GM10847 (cell line): Measurements from ENCODE around the gene CETN2.

Experiments
- POLR2A ChIP-seq: IDR thresholded peaks from 2 replicates; pipeline ENCODE4 v1.6.1; 2011; ENCODE audit not compliant: insufficient read length; ENCODE audit errors: extremely low read depth

Gene CETN2

DNA sequence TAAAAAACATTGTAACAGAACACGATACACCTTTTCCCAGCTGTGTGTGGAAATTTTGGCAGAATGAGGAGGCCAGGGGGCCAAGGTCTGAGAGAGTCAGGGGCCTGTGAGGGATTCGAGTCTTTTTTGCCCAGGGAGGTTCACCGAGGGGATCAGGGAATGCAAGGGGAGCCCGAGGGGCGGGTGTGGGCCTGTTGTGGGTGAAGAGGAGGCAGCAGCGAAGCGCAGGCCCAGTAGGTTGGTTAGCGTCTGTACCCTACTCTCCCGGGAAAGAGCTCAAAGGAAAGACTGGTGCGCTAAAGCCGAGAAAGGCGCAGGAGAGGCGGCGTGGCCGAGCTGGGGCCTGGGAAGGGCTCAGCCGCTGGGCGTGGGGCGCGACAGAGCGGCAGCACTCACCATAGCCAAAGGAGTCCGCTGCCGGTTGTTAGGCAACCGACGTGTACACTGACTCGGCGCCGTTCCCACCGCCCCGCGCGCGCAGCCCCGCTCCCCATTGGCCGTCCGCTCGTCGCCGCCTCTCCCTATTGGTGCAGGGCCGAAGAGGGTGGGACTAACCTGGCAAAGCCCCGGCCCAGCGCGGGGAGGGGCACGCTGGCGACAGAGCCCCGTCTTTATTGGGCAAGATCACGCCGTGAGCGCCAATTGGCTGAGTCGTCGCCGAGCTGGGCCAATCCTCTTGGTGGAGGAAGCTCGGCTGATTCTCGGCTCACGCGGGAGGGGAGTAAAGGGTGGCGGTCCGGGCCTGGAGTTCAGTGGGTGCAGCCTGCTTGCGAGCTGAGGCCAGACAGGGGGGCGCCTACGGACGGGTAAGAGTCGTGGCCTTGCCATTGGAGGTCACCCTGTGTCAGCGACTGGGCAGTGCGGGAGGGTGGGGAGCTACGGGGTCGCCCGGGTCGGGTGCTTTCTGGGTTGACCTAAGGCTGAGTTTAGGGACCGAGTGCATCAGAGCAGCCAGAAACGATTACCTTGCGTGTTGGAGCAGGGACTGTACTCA lies at the start of gene CETN2, which contains the start of gene NSDHL:
CETN2 (minus strand) TSS at position 446 of the 994 bp plus-strand sequence; CDS start at position 399, 47 bp downstream.
NSDHL (plus strand) TSS at position 752 of the 994 bp plus-strand sequence. CDS start 15,262 bp downstream, outside the sequence.
- peak; percentile 46 for TF ChIP-seq POLR2A

GRCh38 chrX:152878976-152879755 lies 48.6 kb upstream of the CETN2 start:
- no peak for TF ChIP-seq POLR2A

- TF ChIP-seq POLR2A = no peak
These were observed 46.6 kb upstream of the CETN2 start for GRCh38 chrX:152876931-152877840.

DNA sequence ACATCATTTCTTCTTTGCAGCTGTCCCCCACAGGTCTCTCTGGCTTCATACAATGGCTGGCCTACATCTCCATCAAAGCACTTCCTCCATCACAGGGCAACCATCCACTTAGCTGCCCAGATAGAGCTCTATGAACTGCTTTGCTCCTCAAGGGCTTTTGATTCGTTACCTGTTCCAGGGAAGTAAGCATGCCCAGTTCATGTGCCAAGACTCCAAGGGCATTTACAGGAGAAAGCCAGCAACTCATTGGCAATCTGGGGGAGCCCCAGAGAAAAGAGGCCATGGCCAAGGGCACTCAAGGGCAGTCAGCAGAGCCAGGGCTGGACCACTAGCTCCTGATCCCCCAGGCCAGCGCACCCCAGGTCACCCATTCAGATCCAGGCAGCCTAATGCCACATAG lies 42.8 kb upstream of the CETN2 start:
- TF ChIP-seq POLR2A = no peak

DNA sequence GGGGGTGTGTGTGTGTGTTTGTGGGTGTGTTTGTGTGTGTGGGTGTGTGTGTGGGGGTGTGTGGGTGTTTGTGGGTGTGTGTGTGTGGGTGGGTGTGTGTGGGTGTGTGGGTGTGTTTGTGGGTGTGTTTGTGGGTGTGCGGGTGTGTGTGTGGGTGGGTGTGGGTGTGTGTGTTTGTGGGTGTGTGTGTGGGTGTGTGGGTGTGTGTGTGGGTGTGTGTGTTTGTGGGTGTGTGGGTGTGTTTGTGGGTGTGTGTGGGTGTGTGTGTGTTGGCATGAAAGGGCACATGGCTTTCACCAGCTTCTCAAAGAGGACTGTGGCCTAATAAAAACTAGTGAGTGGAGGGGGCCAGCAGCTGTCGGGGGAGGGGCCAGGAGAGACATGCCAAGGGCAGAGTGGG lies 42.0 kb upstream of the CETN2 start:
- TF ChIP-seq POLR2A = no peak

DNA sequence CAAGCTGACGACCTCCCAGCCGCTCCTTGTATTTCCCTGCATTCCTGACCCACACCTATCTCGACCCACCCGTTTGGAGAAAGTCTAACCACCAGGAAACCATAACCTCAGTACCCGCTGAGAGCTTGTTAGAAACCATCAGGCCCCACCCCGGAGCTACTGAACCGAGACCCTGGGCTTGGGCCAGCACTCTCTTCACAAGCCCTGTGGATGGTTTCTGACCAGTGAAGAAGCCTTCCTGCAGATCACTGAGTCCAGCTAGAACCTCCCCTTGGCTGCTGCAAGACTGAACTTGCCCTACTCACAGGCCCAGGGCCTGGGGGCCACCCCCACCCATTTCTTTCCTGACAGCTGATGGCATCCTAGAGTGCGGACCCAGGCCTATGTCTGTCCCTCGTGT lies 40.7 kb upstream of the CETN2 start:
- TF ChIP-seq POLR2A = no peak

DNA sequence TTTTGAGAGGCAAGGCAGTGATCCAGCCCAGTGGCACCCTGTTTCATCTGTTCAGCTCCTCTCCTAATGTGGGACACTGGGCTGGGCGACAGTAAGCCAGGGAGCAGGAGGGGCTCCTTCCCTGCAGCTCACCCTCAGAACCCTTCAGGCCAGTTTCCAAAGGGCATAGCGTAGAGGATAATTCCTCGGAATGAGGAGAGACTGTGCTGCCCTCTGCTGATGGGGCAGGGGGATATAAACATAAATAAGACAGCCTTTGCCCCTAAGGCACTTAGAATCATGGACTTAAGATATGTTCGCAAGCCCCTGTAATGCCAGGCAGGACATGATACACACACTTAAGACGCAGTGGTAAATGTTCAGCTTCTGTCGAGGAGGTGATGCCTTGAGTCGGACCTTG lies 39.4 kb upstream of the CETN2 start:
- no peak for TF ChIP-seq POLR2A

- TF ChIP-seq POLR2A = no peak
These were observed 35.8 kb upstream of the CETN2 start for GRCh38 chrX:152866386-152866785.

DNA sequence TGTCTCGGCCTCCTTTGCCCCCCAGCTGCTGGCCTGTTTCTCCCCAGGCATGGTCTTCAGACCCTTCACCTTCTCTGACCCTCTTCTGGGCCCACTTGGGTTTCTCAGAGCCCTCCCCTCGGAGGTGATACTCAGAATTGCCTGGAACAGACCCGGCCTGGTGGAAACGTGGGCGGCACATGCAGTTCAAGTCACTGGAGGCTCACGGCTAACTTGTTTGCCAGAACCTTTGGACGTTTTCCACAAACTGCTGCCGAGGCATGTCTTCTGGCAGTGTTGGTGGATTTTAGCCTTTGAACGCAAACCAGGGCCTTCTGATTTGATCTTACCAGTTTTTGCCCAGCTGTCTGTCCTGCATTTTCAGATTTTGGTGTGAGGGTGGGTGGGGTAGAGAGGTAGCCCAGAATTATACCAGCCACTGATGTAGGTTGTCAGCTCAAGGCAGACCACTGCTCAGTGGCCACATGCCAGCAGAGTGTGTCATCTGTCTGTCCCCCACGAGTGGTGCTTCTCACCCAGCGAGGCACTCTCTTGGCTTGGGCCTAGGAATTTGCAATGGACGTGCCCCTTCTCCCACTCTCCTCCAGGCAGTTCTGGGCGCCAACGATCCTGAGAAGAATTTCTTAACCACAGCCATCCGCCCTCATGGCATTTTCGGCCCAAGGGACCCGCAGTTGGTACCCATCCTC lies 34.8 kb upstream of the CETN2 start:
- no peak for TF ChIP-seq POLR2A

DNA sequence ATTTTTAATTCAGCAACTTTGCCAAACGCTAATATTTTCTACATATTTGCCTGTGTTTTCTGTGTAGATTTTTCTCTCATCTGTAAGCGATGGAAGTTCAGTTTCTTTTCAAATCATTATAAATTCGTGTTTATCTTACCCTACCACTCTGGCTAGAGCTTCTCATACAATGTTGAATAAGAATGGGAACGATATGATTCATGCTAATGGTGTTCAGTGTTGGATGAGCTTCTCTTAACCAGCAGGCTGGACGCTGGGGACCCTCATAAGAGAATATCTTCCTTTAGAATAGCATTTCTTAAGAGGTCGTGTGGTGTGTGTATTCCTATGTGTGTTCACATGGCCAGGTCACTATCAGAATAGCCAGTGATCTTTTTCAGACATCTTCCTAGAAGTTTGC lies 31.3 kb upstream of the CETN2 start:
- no peak for TF ChIP-seq POLR2A

DNA sequence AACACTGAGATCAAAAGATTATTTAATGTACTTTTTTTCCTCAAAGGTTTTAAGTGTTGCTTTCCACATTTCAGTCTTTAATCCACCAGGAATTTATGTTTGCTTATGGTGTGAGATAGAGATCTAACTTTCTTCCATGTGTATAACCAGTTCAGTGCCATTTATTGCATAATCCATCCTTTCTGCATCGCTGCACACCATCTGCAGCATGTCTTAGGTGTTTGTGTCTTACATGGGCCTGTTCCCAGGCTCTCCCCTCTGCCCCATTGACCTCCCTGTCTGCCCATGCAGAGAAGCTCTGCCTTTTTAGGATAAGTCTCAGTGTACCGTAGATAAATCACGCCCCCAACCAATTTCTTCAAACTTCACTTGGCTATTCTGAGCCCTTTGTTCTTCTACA lies 30.6 kb upstream of the CETN2 start:
- TF ChIP-seq POLR2A = no peak

DNA sequence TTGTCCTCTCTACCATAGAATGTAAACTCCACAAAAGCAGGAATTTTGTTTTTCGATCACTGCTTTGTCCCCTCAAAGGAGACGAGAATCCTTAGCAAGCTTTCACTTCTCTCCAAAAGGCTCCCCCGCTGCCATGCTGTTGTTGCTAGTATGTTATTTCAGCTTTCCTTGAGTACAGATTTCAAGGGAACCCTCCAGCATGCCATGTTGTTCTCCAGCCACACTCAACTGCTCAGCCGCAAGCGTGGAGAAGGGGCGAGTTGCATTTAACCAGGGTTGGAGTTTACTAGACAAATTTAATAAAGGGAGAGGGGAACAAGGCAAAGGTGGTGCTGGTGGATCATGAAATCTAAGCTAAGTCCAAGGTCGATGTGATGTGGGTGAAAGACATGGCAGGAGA lies 23.4 kb upstream of the CETN2 start:
- no peak for TF ChIP-seq POLR2A

DNA sequence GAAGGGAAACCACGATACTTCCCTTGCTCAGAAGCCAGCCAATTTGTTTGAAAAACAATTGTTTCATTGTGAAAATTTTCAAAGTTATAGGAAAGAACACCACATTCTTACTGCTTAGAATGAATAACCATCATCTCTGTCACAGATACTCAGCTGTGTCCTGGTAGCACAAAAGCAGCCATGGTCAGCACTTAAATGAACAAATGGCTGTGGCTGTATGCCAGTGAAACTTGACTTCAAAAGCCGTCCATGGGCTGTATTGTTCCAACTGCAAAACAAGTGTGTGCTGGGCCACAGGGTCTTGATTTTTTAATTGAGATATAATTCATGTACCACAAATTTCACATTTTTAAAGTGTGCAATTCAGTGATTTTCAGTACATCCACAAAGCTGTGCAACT lies 19.9 kb upstream of the CETN2 start:
- no peak for TF ChIP-seq POLR2A

DNA sequence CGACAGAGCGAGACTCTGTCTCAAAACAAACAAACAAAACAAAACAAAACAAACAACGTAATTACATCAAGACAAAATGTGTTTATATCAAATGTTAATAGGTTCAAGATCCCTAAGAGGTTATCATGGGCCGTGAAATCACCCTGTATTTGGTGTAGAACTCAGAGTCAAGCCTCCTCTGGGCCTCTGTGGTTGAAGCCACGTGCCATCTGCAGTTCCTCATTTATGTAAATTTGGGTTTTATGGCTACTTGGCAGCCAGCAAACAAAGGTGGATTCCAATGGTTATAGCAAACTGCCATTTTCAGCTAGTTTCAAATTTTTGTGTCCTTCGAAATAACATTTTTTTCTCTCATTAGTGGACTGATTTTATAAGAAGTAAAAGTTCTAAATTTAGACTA lies 16.7 kb upstream of the CETN2 start:
- no peak for TF ChIP-seq POLR2A

- no peak for TF ChIP-seq POLR2A
These were observed 15.2 kb upstream of the CETN2 start for GRCh38 chrX:152845618-152846240.
